HepG2 (cell line): ENCODE measurements around the gene TMEM187. TPM values are rescaled to one million over a fixed set of nuclear protein-coding genes. Genes with fewer than 3 reads are reported as not detected.

Source experiments
- ATAD3A ChIP-seq: sonication (generic); formaldehyde crosslinking; IDR thresholded peaks from 2 replicates; pipeline ENCODE4 v1.4.0; 2020; ENCODE audit warnings: missing genetic modification reagents
- EED ChIP-seq: sonication (generic); formaldehyde crosslinking; IDR thresholded peaks from 2 replicates; pipeline ENCODE4 v1.5.0; 2020; ENCODE audit warnings: mild to moderate bottlenecking, missing genetic modification reagents
- ETV5 ChIP-seq: IDR thresholded peaks from 2 replicates; pipeline ENCODE4 v1.6.1; 2018; ENCODE audit warnings: missing biosample characterization, missing genetic modification reagents, inconsistent platforms, borderline replicate concordance
- GFI1 ChIP-seq: sonication (generic); formaldehyde crosslinking; IDR thresholded peaks from 2 replicates; pipeline ENCODE4 v1.5.0; 2020; ENCODE audit warnings: missing genetic modification reagents, mild to moderate bottlenecking, borderline replicate concordance
- HOXA3 ChIP-seq: sonication (generic); formaldehyde crosslinking; IDR thresholded peaks from 2 replicates; pipeline ENCODE4 v1.5.0; 2020; ENCODE audit warnings: missing genetic modification reagents
- IRX3 ChIP-seq: sonication (generic); formaldehyde crosslinking; IDR thresholded peaks from 2 replicates; pipeline ENCODE4 v1.8.1; 2023; ENCODE audit warnings: mild to moderate bottlenecking, low read depth, missing genetic modification reagents, borderline replicate concordance
- KAT8 ChIP-seq: IDR thresholded peaks from 2 replicates; pipeline ENCODE4 v1.6.1; 2016; ENCODE audit warnings: missing genetic modification reagents, missing compliant biosample characterization
- KDM1A ChIP-seq: IDR thresholded peaks from 2 replicates; pipeline ENCODE4 v1.6.1; 2016; ENCODE audit warnings: missing compliant biosample characterization
- LBX2 ChIP-seq: sonication (generic); formaldehyde crosslinking; IDR thresholded peaks from 2 replicates; pipeline ENCODE4 v1.5.0; 2020; ENCODE audit warnings: missing genetic modification reagents, mild to moderate bottlenecking, borderline replicate concordance
- MAX ChIP-seq: IDR thresholded peaks from 2 replicates; pipeline ENCODE4 v1.6.1; 2012; ENCODE audit warnings: inconsistent platforms
- MIER2 ChIP-seq: IDR thresholded peaks from 2 replicates; pipeline ENCODE4 v1.6.1; 2016; ENCODE audit warnings: missing biosample characterization, missing genetic modification reagents
- MXI1 ChIP-seq: IDR thresholded peaks from 3 replicates; pipeline ENCODE4 v1.6.1; 2012; ENCODE audit warnings: low read depth, low read length, inconsistent platforms, borderline replicate concordance
- NFRKB ChIP-seq: fragments of 450-650 bp; IDR thresholded peaks from 2 replicates; pipeline ENCODE4 v1.6.1; 2017
- RORA ChIP-seq: sonication (generic); formaldehyde crosslinking; IDR thresholded peaks from 2 replicates; pipeline ENCODE4 v1.5.0; 2020; ENCODE audit warnings: mild to moderate bottlenecking, missing genetic modification reagents, moderate library complexity
- SRSF9 ChIP-seq: fragments of 200-400 bp; formaldehyde crosslinking; IDR thresholded peaks from 2 replicates; pipeline ENCODE4 v1.6.1; 2018; ENCODE audit warnings: borderline replicate concordance, mild to moderate bottlenecking, low read depth, low read length; ENCODE audit not compliant: insufficient read depth, poor library complexity, severe bottlenecking
- ZBTB20 ChIP-seq: sonication (generic); formaldehyde crosslinking; IDR thresholded peaks from 2 replicates; pipeline ENCODE4 v1.8.1; 2023; ENCODE audit warnings: missing genetic modification reagents, low read depth, mild to moderate bottlenecking, borderline replicate concordance
- ZBTB25 ChIP-seq: IDR thresholded peaks from 2 replicates; pipeline ENCODE4 v1.6.1; 2018; ENCODE audit warnings: missing genetic modification reagents
- ZBTB7B ChIP-seq: sonication (generic); formaldehyde crosslinking; IDR thresholded peaks from 2 replicates; pipeline ENCODE4 v1.4.0; 2020; ENCODE audit warnings: missing genetic modification reagents
- ZKSCAN5 ChIP-seq: sonication (generic); formaldehyde crosslinking; IDR thresholded peaks from 2 replicates; pipeline ENCODE4 v1.5.1; 2020; ENCODE audit warnings: mild to moderate bottlenecking, missing genetic modification reagents
- ZNF331 ChIP-seq: sonication (generic); formaldehyde crosslinking; IDR thresholded peaks from 2 replicates; pipeline ENCODE4 v1.4.0; 2020; ENCODE audit warnings: missing genetic modification reagents
- ZNF619 ChIP-seq: sonication (generic); formaldehyde crosslinking; IDR thresholded peaks from 2 replicates; pipeline ENCODE4 v1.4.0; 2020; ENCODE audit warnings: mild to moderate bottlenecking, missing genetic modification reagents
- ZNF644 ChIP-seq: IDR thresholded peaks from 2 replicates; pipeline ENCODE4 v1.6.1; 2016; ENCODE audit warnings: low read depth
- ZNF652 ChIP-seq: IDR thresholded peaks from 2 replicates; pipeline ENCODE4 v1.6.1; 2016; ENCODE audit warnings: low read depth, borderline replicate concordance
- ZNF766 ChIP-seq: sonication (generic); formaldehyde crosslinking; IDR thresholded peaks from 2 replicates; pipeline ENCODE4 v1.5.0; 2020; ENCODE audit warnings: missing genetic modification reagents, borderline replicate concordance
- polyA plus RNA-seq, 8 experiments: library from polyadenylated mRNA; depleted of rRNA in 3 of 8; stranded (reverse) in 7 of 8; unstranded in 1 of 8; fragments of >200 nt; fragmentation: Illumina TruSeq in 4 of 8; extraction: Trizol in 4 of 8; gene quantifications; 2 replicates each; pipeline versions ENCODE4 v1.2.1 to v1.2.3, GENCODE V29; 2011 to 2016; ENCODE audit warnings: low read depth in 4 of 8, missing spikeins in 1 of 8, mixed read lengths in 1 of 8; ENCODE audit not compliant: insufficient read depth in 1 of 8
- total RNA-seq, 5 experiments: library from RNA; depleted of rRNA; stranded (reverse); fragments of >200 nt; fragmentation: Illumina TruSeq; extraction: Trizol; gene quantifications; 2 replicates each; pipeline ENCODE4 v1.2.3, GENCODE V29; 2016; ENCODE audit warnings: low read depth in 1 of 5
- TF ChIP-seq, protein P1 (sequence below): sonication (generic); formaldehyde crosslinking; IDR thresholded peaks from 2 replicates; pipeline ENCODE4 v1.4.0; 2020; ENCODE audit warnings: mild to moderate bottlenecking, missing genetic modification reagents
- TF ChIP-seq, protein P2 (sequence below): sonication (generic); formaldehyde crosslinking; IDR thresholded peaks from 2 replicates; pipeline ENCODE4 v1.8.1; 2022; ENCODE audit warnings: mild to moderate bottlenecking, missing genetic modification reagents
- TF ChIP-seq, protein P3 (sequence below): sonication (generic); formaldehyde crosslinking; IDR thresholded peaks from 2 replicates; pipeline ENCODE4 v1.4.0; 2020; ENCODE audit warnings: low read depth, mild to moderate bottlenecking, missing genetic modification reagents

The TMEM187 gene
- total and polyA plus RNA-seq, 2 of the 13 experiments (the other 11 are each of a cell fraction or from before 2014, with no cell fraction given): 2.2 to 6.2 TPM

GRCh38 chrX:153948002-153948466, 24.5 kb upstream of the TMEM187 start (continued):
- TF ChIP-seq ATAD3A (CRISPR knock-in tag): no peak
- TF ChIP-seq ZBTB7B (CRISPR knock-in tag): no peak
- TF ChIP-seq GFI1 (CRISPR knock-in tag): no peak
- no peak for TF ChIP-seq MIER2
- TF ChIP-seq, protein P1, sequence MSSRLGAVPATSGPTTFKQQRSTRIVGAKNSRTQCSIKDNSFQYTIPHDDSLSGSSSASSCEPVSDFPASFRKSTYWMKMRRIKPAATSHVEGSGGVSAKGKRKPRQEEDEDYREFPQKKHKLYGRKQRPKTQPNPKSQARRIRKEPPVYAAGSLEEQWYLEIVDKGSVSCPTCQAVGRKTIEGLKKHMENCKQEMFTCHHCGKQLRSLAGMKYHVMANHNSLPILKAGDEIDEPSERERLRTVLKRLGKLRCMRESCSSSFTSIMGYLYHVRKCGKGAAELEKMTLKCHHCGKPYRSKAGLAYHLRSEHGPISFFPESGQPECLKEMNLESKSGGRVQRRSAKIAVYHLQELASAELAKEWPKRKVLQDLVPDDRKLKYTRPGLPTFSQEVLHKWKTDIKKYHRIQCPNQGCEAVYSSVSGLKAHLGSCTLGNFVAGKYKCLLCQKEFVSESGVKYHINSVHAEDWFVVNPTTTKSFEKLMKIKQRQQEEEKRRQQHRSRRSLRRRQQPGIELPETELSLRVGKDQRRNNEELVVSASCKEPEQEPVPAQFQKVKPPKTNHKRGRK: no peak
- 0 out of 2 replicates have a peak, but pooled peaks have one; percentile 47 for TF ChIP-seq ZNF331 (CRISPR knock-in tag)
- no peak for TF ChIP-seq EED (CRISPR knock-in tag)
- no peak for TF ChIP-seq ZNF766 (CRISPR knock-in tag)
- TF ChIP-seq ZNF619 (CRISPR knock-in tag): no peak
- TF ChIP-seq LBX2 (CRISPR knock-in tag): no peak
- TF ChIP-seq ETV5 (CRISPR knock-in tag): peak; percentile 78; the same call in 1 of the 2 replicates
- TF ChIP-seq, protein P2, sequence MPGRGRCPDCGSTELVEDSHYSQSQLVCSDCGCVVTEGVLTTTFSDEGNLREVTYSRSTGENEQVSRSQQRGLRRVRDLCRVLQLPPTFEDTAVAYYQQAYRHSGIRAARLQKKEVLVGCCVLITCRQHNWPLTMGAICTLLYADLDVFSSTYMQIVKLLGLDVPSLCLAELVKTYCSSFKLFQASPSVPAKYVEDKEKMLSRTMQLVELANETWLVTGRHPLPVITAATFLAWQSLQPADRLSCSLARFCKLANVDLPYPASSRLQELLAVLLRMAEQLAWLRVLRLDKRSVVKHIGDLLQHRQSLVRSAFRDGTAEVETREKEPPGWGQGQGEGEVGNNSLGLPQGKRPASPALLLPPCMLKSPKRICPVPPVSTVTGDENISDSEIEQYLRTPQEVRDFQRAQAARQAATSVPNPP (CRISPR knock-in tag): no peak
- TF ChIP-seq NFRKB: no peak
- TF ChIP-seq ZKSCAN5 (CRISPR knock-in tag): no peak
- TF ChIP-seq ZBTB25: no peak
- no peak for TF ChIP-seq IRX3 (CRISPR knock-in tag)
- peak; percentile 92 for TF ChIP-seq MAX
- TF ChIP-seq SRSF9: no peak
- no peak for TF ChIP-seq KDM1A (CRISPR knock-in tag)
- TF ChIP-seq KAT8 (CRISPR knock-in tag): no peak
- no peak for TF ChIP-seq RORA (CRISPR knock-in tag)
- no peak for TF ChIP-seq ZNF652 (CRISPR knock-in tag)
- TF ChIP-seq ZBTB20 (CRISPR knock-in tag): no peak
- TF ChIP-seq MXI1: no peak
- TF ChIP-seq, protein P3, sequence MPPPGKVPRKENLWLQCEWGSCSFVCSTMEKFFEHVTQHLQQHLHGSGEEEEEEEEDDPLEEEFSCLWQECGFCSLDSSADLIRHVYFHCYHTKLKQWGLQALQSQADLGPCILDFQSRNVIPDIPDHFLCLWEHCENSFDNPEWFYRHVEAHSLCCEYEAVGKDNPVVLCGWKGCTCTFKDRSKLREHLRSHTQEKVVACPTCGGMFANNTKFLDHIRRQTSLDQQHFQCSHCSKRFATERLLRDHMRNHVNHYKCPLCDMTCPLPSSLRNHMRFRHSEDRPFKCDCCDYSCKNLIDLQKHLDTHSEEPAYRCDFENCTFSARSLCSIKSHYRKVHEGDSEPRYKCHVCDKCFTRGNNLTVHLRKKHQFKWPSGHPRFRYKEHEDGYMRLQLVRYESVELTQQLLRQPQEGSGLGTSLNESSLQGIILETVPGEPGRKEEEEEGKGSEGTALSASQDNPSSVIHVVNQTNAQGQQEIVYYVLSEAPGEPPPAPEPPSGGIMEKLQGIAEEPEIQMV: no peak
- TF ChIP-seq HOXA3 (CRISPR knock-in tag): peak; percentile 44; the same call in 1 of the 2 replicates
- TF ChIP-seq ZNF644 (CRISPR knock-in tag): no peak
